T follicular helper cell (primary cell): ENCODE results near the gene CDH12.
"Not testable (repeated sequence)": the region's sequence is repeated elsewhere in the genome, so short reads cannot be mapped to it uniquely, and the experiment has no call there.

Source experiments
- DNase-seq: peaks from one replicate; pipeline ENCODE4 v3.0.0-alpha.2; 2020; ENCODE audit warnings: low read depth

The CDH12 gene

DNA sequence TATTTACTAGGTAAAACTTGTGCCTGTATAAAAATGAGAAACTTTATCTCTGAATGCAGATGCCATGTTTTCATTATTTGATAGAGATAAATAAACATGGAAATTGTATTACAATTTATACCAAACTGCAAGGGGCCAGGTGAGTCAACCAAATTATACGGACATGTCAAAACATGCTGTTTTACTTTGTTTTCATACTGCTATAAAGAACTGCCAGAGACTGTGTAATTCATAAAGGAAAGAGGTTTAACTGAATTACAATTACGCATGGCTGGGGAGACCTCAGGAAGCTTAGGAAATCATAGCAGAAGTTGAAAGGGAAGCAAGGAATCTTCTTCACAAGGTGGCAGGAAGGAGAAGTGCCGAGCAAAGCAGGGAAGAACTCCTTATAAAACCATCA, 840.3 kb downstream of the CDH12 start:
- not testable (repeated sequence) for DNase-seq

DNA sequence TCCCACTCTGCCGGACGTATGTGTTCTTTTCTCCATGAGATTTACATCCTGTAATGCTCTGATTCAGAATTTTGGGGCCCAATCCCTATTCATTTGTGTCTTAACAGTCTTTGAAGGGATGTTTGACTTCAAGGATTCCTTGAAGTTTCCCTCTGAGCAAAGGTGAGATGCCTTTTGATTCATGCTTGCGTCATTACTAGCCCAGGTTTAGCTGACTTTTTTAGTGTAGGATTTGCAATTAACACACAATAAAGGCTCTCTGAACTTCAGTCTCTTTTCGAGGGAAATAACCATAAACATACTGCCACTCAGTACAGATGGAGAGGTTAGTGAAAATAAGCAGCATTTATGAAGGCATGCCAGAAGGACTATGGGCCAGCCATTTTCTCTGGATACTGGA, 842.3 kb downstream of the CDH12 start:
- not testable (repeated sequence) for DNase-seq

DNA sequence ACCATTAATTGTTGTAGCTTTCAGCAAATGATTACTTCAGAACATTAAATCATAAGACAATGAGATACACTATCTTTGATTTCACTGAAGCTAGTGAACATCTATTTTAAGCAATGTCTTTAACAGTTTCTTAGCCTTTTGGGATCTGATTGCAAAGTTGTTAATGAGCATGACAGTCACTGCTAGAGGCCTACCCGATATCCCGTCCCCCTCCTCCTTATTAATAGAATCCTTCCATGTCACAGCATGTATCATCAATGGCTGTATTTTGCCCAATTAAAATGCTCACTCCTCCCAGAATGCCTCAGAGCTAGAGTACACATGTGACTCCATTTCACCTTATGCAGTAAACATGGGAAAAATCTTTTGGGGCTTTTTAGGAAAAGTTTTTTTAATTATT, 852.0 kb downstream of the CDH12 start:
- DNase-seq, result not testable (repeated sequence)

DNA sequence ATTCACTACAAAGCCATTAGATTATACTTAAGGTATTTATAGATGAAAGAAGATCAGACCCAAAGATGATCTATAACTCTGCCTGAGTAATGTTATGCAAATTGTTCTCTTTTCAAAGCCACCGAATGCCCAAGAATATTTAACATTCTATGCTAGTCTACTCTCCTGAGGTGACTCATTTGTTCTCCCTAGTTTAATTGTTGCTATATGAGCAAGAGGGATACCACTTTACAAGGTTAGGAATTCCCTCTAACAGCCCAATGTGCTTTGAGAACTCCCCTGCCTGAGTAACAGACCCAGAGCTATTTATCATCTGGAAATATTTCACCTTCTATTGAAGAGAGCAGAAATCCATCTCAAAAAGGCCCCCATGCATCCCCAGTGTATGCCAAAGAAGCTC, 867.3 kb downstream of the CDH12 start:
- not testable (repeated sequence) for DNase-seq

DNA sequence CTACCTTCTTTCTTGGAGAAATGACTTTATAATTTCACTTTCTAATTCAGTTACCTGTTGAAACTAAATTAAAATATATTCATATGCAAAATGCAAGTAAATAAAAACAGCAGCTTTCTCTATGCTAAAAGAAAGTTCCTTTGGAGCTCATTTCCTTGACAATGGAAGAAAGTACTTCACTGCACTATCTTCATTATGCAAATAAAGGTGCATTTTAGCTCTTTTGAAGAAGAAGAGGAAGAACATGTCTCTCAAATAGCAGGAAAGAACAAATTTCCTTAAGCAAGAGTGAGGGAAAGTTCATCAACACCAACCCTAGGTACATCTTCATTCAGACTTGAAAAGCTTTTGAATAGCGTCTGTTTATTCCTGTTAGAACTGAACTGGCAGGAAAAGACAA, 901.6 kb downstream of the CDH12 start:
- not testable (repeated sequence) for DNase-seq

DNA sequence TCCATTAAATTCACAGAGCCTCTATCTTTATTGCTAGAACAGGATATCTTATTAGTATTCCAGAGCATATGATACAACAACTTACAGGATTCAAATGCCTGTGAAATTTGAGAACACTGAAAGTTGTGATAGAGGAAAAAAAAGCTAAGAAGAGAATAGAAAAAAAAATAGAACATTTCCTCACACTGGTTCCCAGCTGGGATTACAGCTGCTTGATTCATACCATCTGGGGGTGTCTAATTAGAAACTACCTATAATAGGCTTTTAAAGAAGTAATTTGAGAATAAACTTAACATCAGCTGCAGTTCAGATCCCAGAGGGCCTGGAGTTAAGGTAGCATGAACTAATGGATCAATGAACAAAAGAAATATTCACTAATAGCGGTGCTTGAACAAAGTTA, 922.0 kb downstream of the CDH12 start:
- no peak for DNase-seq

DNA sequence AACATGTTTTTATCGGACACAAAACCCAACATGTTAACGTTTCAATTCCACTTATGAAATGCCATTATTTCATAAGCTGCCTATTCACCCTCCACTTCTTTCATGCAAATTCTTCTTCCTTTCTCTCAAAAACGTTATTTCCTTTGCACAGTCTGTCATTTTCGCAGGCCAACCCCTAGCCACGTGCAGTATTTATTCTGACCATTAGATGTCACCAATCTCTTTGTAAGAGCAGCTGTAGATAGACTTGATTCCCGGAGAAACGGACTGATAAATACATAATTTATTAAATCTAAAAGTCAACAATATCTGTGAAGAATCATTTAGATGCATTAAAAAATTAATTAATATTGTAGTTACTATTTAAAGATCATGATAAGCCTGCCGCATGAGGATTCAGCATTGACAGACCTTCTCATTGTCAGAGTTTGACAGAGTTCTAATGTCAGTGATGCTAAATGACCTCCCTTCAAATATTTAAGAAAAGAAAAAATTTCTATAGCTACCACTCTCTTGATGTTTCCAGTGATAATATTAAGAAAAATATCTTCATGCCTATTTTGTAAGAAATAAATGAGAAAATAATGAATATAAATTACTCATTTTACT, 933.6 kb downstream of the CDH12 start:
- DNase-seq, result no peak

DNA sequence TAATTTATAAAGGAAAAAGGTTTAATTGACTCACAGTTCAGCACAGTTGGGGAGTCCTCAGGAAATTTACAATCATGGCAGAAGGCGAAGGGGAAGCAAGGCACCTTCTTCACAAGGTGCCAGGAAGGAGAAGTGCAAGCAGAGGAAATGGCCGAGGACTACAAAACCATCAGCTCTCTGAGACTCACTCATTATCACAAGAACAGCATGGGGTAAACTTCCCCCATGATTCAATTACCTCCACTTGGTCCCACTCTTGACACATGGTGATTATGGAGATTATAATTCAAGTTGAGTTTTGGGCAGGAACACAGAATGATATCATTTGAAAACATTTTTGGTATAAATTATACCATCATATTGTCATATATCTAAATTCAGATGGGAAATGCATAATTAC, 934.7 kb downstream of the CDH12 start:
- no peak for DNase-seq

DNA sequence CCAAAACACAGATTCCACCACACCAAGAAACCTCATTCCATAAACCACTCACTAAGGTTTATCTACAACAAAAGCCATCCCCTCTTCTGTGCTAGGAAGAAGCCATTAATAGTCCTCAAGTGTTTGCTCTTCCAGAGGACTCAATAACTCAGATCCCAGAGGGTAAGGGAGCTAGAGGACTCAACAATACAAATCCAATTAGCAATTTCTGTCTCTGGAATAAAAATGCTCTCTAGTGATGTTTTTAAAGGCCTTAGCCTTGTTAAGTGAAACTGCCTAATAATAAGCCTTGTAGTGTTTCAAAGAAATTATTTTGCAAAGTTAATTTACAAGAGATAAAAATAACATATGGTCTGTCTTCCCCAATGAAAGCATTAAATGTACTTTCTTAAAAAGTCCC, 942.4 kb downstream of the CDH12 start:
- no peak for DNase-seq

DNA sequence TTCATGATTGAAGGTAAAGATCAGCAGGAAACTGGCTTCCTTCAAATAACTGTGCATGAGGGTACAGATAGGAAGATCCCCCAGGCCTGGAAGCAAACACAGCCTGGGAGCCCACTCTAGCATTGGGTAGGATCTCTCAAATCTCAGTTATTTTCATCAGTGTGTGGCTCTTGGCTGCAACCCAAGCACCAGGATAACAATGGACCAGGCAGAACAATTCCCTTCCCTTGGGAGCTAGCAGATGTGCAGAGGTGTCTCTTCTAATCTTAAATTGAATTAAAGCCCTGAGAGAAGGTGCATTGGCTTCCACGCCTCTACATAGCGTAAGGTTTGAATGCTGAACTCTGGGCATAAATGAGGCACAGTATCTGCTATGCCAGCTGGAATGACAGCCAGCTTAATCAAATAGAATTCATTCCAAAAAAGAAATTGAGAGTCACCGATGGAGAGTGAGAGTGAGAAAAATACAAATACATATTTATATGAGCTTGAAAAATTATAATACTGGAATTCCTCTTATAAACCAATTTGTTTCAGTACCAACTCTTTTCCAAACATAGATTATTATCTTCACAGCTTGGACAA, 957.3 kb downstream of the CDH12 start:
- DNase-seq, result no peak

DNA sequence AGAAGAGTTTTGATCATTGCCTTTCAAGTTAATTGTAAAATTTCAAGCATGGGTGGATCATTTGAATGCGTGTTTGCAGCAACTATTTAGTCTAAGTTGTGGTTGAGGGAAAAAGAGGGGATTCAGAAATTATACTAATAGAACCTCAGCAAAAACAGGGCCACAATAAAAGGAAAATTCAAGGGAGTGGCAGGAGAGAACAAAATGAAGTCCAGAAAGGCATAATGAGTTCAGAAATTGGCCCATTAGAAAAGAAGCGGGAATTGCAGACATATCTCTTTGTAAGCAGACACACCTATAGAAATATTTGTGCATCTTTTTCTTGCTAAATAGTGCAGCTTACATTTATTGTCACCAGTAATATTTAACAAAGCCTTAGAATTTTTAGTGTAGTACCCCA, 960.0 kb downstream of the CDH12 start:
- DNase-seq, result no peak

DNA sequence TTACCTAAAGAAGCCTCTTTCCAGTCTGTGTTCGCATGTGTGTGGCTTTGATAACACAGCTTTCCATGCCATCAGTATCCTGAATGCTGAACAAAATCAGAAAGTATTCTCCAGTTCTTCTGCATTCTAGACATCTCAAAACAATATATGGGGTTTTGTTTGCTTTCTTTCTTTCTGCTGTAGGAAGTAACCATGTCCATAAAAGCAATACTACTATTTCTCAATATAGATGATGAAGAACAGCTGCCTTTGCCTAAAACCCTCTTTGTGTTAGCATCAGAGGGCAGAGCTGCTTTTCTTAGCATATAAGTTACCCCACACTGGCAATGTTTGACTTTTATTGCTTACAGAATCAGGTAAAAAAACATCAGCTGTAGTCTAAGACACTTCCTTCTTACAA, 963.6 kb downstream of the CDH12 start:
- DNase-seq, result no peak

DNA sequence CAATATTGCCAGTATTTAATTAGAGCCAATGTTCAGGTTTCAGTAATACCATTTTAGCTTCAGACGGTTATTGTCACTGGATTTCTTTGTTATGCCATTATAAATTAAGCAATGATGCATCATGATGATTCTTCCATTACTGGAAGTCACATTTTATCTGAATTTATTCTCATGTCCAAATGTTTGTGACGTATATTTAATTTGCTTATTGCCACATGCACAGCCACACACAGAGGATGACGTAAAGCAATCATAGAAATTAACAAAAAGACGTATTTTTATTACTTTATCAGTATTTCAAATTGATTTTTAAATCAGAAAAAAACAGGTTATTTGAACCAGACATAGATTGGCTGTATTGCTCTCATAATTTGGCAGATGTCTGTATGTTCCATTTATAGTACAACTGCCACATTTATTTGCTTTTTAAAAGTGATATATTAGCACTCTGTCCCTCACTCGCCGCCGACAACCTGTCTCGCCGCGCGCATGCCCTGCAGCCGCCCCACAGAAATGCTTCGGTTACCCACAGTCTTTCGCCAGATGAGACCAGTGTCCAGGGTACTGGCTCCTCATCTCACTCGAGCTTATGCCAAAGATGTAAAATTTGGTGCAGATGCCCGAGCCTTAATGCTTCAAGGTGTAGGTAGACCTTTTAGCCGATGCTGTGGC, 970.9 kb downstream of the CDH12 start:
- no peak for DNase-seq

DNA sequence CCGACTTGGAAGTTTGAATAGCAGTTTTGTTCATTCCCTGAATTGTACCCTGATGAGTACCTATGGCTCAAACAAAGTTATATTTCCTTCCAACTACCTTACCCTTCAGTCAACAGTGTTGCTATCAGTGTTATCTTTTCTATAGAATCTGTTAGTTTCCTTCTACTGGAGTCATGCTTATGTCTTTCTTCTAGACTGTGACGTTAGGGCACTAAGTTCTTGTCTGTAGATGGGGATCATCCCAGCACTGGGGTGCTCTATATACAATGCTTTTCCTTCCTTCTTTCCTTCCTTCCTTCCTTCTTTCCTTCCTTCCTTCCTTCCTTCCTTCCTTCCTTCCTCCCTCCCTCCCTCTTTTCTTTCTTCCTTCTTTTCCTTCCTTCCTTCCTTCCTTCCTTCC, 973.0 kb downstream of the CDH12 start:
- DNase-seq, result no peak

DNA sequence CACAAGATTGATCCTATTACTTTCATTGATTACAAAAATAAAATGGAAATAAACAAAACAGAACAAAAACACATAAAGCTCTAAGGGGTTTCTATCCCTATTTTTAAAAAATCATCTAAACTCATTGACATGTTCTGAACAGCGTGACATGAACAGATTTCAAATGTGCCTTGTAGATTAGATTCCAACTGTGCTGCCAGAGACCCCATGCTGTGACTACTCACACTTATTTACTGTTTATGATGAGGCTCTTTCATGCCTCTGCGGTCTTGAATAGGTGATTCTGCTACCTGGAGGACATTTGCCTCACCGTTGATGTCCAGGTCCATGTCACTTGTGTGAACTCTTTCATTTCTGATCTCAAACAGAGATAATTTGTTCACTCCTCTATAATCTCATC, 990.2 kb downstream of the CDH12 start:
- no peak for DNase-seq

DNA sequence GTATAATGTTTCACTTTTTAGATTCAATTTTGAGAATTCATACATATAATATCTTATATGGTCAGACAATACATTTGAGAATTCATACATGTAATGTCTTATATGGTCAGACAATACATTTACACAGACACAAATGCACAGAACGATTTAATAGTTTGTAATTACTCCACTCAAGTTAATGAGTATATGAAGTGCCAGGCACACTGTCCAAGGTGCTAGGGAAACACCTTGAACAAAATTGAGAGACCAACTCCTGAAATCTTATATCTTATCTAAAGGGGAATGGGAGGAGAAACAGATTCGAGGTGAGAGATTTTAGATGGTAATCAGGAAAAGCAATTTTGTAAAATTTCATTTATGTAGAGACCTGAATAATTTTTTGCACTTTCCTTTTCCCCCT, 994.7 kb downstream of the CDH12 start:
- DNase-seq, result no peak

DNA sequence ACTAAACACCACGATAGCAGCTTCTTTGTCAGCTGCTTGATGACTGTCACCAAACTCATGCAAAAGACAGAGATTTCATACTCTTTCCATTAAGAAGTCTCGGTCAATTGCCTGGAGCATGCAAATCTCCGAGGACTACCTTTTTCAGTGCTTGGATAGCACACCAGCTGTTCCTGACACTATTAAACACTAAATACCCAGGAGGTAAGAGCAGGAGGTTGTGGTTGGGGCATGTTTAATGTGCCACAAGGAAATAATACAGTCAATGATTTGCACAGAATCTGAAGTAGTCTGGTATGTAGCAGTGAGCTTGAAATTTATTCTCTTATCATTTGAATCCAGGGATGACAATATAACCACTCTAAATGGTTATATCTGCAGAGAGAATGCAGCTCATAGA, 996.2 kb downstream of the CDH12 start:
- no peak for DNase-seq

DNA sequence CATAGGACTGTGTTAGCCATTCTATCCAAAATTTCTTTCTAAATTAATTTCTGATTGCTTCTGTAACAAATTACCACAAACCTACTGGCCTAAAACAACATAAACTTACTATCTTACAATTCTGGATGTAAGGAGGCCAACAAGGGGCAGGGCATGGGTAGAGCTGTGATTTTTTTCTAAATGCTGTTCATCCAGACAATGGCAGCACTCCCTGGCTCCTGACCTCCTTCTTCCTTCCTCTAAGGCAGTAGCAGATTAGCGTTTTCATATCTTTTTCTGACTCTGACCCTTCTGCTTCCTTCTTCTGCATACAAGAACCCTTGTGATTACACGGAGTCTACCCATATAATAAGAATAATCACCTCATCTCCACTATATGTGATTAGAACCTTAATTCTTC, 1005.8 kb downstream of the CDH12 start:
- no peak for DNase-seq

DNA sequence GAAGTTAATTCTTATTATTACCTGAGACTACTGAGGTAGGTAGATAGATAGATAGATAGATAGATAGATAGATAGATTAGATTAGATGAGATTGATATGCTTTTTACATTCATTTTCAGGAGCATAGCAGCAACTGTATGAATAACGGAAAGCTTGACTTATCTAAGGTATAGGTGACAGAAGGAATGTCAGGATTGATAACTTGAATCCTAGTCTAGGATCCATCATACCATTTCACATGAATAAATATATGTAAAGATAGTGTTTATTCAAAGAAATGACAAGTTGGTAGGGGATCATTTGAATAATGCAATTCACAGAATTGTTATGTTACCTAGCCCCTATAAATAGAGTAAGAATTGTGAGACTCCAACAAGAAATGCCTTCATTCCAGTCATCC, 1008.2 kb downstream of the CDH12 start:
- no peak for DNase-seq

DNA sequence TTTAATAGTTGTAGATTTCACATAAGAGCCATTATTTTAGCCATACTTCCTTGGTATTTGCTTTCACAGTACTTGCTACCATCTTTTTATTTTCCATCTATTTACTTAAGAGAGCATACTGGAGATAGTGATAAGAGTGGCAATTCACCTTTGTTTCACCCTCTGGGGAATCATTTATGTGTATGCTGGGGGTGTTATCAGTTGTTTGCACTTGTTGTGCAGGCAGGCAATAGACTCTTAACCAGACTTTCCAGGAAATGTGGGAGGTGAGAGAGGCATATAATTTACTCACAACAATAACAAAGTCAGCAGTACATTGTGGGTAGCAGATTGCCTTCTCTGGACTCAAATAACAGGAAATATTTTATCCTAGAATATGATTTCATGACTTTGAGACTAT, 1018.3 kb downstream of the CDH12 start:
- DNase-seq, result no peak

DNA sequence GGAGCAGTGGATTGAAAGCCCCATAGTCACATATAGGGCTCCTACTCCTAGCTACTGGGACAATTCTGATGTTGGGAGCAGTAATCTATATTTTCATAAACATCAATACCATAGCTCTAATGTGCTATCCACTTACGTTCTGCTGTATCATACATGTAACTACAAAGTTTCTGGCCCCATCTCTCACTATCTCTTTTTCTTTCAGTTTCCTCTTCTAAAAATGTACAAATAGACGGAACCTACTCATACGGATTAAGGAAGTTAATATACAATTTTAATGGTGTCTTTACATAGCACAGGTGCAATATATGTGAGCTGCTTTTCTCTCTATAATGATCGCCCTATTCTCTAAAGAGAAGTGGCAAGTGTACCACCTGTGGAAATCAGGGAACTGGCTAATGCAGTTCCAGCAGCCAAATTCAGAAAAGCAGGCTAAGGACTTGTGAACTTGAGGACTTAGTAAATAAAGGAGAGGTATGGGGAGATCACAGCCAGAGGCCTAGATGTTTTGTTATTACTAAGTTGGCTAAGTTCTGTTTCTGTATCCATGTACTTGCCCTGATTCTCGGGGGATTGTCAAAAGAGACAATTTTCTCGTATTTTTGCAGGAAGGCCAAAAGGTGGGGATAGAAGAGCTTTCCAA, 1021.9 kb downstream of the CDH12 start:
- DNase-seq, result no peak

DNA sequence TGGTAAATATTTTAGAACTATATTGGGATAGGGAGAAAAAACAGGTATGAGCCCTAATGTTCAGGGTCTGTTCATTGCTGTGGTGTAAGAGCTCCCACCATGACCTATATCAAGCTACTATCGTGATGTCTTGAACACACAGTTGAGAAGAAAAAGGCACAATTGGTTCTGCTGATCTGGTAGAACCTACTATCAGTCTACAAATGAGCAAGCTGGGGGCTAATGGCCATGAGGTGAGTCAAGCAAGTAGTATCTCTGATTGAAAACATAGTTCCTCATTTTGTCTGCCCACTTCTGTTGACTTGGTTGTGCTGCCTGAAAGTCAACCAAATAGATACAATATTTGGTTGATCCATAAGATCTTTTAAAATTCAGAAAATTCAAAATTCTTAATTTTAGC, 1026.3 kb downstream of the CDH12 start:
- no peak for DNase-seq

DNA sequence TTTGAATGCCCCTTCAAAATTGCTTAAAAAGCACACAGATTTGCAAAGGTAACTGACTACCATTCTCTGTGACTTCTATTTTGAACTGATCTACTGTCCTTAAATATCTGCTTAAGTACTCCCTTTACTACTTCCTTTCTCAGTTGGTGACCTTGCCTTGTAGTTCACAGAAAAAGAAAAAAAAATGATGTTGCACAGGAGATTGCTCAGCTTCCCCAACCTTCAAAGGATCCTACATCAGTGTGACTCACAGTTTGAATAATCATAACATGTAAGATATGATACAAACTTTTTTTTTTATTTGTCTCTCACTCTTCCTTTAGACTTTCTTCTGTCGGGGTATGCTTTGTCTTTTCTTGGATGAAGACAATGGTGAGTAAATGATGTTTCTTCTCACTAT, 1029.6 kb downstream of the CDH12 start:
- no peak for DNase-seq
